NT2/D1 (cell line): Measurements from ENCODE around the gene MOGAT3.

Experiments
- SUZ12 ChIP-seq: IDR thresholded peaks from 2 replicates; pipeline ENCODE4 v1.6.1; 2011; ENCODE audit not compliant: insufficient read length, insufficient read depth; ENCODE audit errors: extremely low read depth
- YY1 ChIP-seq: IDR thresholded peaks from 2 replicates; pipeline ENCODE4 v1.6.1; 2011; ENCODE audit not compliant: insufficient read length, insufficient read depth
- ZNF274 ChIP-seq: IDR thresholded peaks from 2 replicates; pipeline ENCODE4 v1.6.1; 2011; ENCODE audit warnings: mild to moderate bottlenecking, low read depth, low read length

DNA sequence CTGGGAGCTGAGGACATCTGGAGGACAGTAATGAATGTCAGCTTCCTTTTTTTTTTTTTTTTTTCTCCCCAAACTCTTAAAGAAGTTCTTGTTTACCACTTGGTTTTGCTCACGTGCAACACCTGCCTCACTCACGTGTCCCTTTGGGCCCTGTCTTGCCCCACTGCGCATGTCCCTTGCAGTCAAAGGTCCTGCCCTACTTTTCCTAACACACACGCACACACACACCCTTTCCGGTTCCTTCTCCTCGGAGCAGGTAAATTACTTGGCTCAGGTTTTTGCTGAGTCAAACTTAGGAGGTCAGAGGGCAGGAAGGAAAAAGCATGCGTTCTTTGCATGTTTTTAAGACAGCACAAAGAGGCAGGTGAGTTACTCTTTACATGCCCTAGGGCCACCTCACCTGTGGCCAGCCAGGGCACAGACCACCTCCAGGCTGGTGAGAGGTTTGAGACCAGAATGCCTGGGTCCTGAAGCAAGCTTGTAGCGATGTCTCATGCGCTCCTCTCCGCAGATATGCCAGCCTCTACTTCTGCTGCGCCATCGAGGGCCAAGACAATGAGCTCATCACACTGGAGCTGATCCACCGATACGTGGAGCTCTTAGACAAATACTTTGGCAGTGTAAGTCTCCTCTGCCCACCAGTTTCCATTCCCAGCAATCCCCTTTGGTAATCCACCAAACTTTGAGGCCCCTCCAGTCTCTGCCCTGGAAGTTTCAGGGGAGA is 43.8 kb downstream of the MOGAT3 start:
- TF ChIP-seq SUZ12 (no peak), ZNF274 (no peak), YY1 (no peak)
